Tibial nerve (tissue), 4 donors: ENCODE measurements around the gene TMCC2. TPM values are rescaled to one million over a fixed set of nuclear protein-coding genes. Genes with fewer than 3 reads are reported as not detected.
A peak's percentile ranks its signal among the peaks of the same experiment; 100 is the strongest.

ENCODE experiments used
- DNase-seq, 2 donors: peaks; one replicate each; pipeline ENCODE4 v3.0.0-alpha.2; 2019; ENCODE audit warnings: low spot score in 2 of 2
- H3K27ac ChIP-seq, 4 donors: fragments of 200-600 bp; sonication (generic) in 3 of 4; one replicate each; pipeline ENCODE4 v1.5.1; 2017 to 2019; ENCODE audit warnings: mild to moderate bottlenecking in 1 of 4
- H3K27me3 ChIP-seq, 2 donors: fragments of 200-600 bp; sonication (generic) in 1 of 2; one replicate each; pipeline versions ENCODE4 v1.5.1 to v1.6.0; 2017 to 2019
- H3K36me3 ChIP-seq, 3 donors: fragments of 200-600 bp; sonication (generic); one replicate each; pipeline ENCODE4 v1.5.1; 2018 to 2019
- H3K4me1 ChIP-seq, 4 donors: fragments of 200-600 bp; sonication (generic) in 3 of 4; one replicate each; pipeline ENCODE4 v1.5.1; 2017 to 2019
- H3K4me3 ChIP-seq, 4 donors: fragments of 200-600 bp; sonication (generic) in 3 of 4; one replicate each; pipeline ENCODE4 v1.5.1; 2017 to 2019; ENCODE audit warnings: mild to moderate bottlenecking in 1 of 4, moderate library complexity in 1 of 4
- H3K9me3 ChIP-seq, 4 donors: fragments of 200-600 bp; sonication (generic) in 3 of 4; one replicate each; pipeline ENCODE4 v1.5.1; 2017 to 2019
- EP300 ChIP-seq, 2 donors: sonication (generic); formaldehyde crosslinking; IDR thresholded peaks; one replicate each; pipeline ENCODE4 v1.6.1; 2017; ENCODE audit warnings: antibody characterized with exemption in 2 of 2, mild to moderate bottlenecking in 1 of 2
- POLR2A ChIP-seq, 2 donors: fragments of 450-650 bp; IDR thresholded peaks; one replicate each; pipeline ENCODE4 v1.6.1; 2017; ENCODE audit warnings: antibody characterized with exemption in 2 of 2, mild to moderate bottlenecking in 2 of 2, moderate library complexity in 2 of 2
- WGBS, 2 donors: methylation state at CpG; one replicate each; pipeline ENCODE4 v1.1.5; 2018; 5-methylcytosine and 5-hydroxymethylcytosine counted together
- total RNA-seq, 4 donors: library from RNA; depleted of rRNA; stranded (reverse); fragments of >200 nt; gene quantifications; one replicate each; pipeline ENCODE4 v1.1.0, GENCODE V29; 2016
- TF ChIP-seq, protein P1 (sequence below), 5 experiments: fragments of 200-600 bp in 3 of 5; fragments of 450-650 bp in 2 of 5; sonication (generic) in 3 of 5; IDR thresholded peaks; one replicate each; pipeline ENCODE4 v1.5.1; 2016 to 2019; ENCODE audit warnings: antibody characterized with exemption in 5 of 5, mild to moderate bottlenecking in 3 of 5, moderate library complexity in 2 of 5

TMCC2 gene
- total RNA-seq, 4 donors from 2014 or later = 2.4 to 4.8 (median 2.7) TPM

DNA sequence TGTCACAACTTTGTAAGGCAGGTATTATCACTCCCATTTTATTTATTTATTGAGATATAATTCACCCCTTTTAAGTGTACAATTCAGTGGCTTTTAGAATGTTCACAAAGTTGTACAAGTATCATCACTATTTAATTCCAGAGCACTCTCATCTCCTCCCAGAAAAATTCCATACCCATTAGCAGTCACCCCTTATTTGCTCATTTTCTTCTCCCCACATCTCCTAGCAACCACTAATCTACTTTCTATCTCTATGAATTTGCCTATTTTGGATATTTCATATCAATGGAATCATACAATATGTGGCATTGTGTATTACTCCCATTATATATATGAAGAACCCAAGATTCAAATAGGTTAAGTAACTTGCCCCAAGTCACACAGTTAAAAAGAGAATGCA is 23.2 kb upstream of the TMCC2 start:
- TF ChIP-seq POLR2A (IDR thresholded peaks at IDR 0.05) = no peak
- TF ChIP-seq EP300 (IDR thresholded peaks at IDR 0.05) = no peak
- TF ChIP-seq, protein P1, sequence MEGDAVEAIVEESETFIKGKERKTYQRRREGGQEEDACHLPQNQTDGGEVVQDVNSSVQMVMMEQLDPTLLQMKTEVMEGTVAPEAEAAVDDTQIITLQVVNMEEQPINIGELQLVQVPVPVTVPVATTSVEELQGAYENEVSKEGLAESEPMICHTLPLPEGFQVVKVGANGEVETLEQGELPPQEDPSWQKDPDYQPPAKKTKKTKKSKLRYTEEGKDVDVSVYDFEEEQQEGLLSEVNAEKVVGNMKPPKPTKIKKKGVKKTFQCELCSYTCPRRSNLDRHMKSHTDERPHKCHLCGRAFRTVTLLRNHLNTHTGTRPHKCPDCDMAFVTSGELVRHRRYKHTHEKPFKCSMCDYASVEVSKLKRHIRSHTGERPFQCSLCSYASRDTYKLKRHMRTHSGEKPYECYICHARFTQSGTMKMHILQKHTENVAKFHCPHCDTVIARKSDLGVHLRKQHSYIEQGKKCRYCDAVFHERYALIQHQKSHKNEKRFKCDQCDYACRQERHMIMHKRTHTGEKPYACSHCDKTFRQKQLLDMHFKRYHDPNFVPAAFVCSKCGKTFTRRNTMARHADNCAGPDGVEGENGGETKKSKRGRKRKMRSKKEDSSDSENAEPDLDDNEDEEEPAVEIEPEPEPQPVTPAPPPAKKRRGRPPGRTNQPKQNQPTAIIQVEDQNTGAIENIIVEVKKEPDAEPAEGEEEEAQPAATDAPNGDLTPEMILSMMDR (IDR thresholded peaks at IDR 0.05) = no peak
- H3K27me3 ChIP-seq = no peaks in the 10 kb centered on the region
- peaks cover 0 to 36% (median 5%) of the 10 kb centered on the region in 4 donors for H3K4me1 ChIP-seq
- H3K27ac ChIP-seq = no peak overlapping the region
- no peaks in the 10 kb centered on the region for H3K36me3 ChIP-seq
- no peaks in the 10 kb centered on the region for H3K9me3 ChIP-seq
- DNase-seq = no peak
- H3K4me3 ChIP-seq = no peak overlapping the region

DNA sequence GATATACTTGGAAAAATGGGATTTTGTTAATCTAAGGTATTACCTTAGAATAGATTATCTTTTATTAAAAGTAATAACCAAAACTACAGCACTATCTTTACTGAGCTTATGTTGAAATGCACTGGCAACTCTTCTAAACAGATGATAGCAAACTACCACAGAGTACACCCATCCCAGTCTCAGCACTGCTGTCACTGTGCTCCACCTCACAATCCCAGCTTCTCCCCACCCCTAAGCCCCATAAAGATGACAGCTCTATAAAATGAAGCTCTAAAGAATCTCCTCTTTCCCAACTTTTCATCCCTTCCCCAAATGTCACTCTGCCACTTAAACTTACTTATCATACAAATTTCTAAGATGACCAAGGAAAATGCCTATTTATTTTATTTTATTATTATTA is 22.7 kb upstream of the TMCC2 start:
- DNase-seq = no peak

DNA sequence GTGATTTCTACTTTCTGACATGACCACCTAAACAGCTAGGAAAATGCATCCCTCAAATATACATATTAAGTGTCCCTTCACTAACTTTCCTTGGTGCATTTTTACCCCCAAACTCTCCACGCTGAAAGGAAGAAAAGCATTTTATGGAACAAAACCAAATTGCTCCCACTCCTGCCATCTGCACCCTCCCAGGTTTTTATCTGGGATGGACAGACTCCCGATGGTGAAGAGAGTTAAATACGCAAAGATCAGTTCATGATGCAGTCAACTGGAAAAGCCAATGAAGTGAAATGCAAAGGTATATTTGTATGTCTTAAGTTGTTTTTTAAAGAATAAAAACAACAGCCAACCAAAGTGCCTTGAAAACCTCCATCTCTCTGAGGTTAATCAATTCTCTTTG is 18.9 kb upstream of the TMCC2 start:
- Histone ChIP-seq H3K4me3 (no peak overlapping the region), H3K27me3 (no peaks in the 10 kb centered on the region), H3K27ac (no peak overlapping the region), H3K9me3 (no peaks in the 10 kb centered on the region), H3K4me1 (peaks cover 0 to 51% (median 11%) of the 10 kb centered on the region in 4 donors), H3K36me3 (no peaks in the 10 kb centered on the region)
- DNase-seq = no peak
- TF ChIP-seq EP300 (IDR thresholded peaks at IDR 0.05) (no peak), POLR2A (IDR thresholded peaks at IDR 0.05) (no peak)
- TF ChIP-seq, protein P1 (IDR thresholded peaks at IDR 0.05) = no peak
- WGBS, 2 donors = 79 to 84% methylated on average over 3 of the region's 3 CpGs

More for the DNA sequence above, 22.7 kb upstream of the TMCC2 start:
- Histone ChIP-seq H3K27ac (no peak overlapping the region), H3K4me1 (peaks cover 0 to 39% (median 7%) of the 10 kb centered on the region in 4 donors), H3K27me3 (no peaks in the 10 kb centered on the region), H3K9me3 (no peaks in the 10 kb centered on the region), H3K4me3 (no peak overlapping the region), H3K36me3 (no peaks in the 10 kb centered on the region)
- TF ChIP-seq POLR2A (IDR thresholded peaks at IDR 0.05) (no peak), EP300 (IDR thresholded peaks at IDR 0.05) (no peak)
- TF ChIP-seq, protein P1 (IDR thresholded peaks at IDR 0.05) = no peak

GRCh38 chr1:205210756-205211168 is 17.0 kb upstream of the TMCC2 start:
- TF ChIP-seq, protein P1 (IDR thresholded peaks at IDR 0.05) = no peak
- no peak for TF ChIP-seq POLR2A (IDR thresholded peaks at IDR 0.05)
- no peak for TF ChIP-seq EP300 (IDR thresholded peaks at IDR 0.05)
- 1% methylated on average over 24 to 29 of the region's 31 CpGs for whole genome bisulfite sequencing, 2 donors
- Histone ChIP-seq H3K27ac (peak overlapping the region; percentile 75 to 96 (median 93)), H3K27me3 (no peaks in the 10 kb centered on the region), H3K36me3 (no peaks in the 10 kb centered on the region), H3K4me1 (peaks cover 0 to 38% (median 11%) of the 10 kb centered on the region in 4 donors), H3K4me3 (peak overlapping the region; percentile 67 to 99 (median 96)), H3K9me3 (no peaks in the 10 kb centered on the region)
- DNase-seq = no peak

DNA sequence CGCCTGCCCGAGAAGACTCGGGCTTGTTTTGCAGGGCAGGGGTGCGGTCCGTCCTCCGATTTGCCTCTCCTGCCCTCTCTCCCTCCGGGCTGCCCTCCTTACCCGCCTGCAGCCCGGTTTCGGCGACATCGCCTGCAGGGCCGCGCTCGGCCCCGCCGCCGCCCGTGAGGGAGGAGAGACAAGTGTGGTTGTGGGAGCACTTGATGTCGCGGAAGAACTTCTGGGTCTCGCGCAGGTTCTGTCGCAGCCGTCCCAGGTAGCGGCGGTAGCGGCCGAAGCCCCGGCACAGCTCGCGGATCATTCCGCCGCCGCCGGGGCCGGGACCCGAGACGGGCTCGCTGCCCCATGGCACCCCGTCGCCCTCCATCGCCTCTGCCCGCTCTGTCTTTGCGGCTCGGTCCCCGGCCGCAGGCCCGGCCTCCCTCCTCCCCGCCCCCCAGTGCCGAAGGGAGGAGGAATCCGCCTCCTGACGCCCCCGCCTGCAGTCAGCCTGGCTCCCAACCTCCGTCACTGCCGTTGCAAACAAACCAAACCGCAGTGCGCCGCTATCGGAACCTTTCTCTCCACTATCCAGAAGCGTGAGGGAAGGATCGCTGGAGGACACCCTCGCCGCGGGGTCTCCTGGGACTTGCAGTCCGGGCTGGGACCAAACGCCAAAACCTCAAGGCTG is 16.4 kb upstream of the TMCC2 start, which contains the start of gene DSTYK:
Gene DSTYK, minus strand, starts transcription at position 534 of the 670 bp plus-strand sequence. Its CDS starts 167 bp downstream, at position 367.
- no peaks in the 10 kb centered on the region for H3K36me3 ChIP-seq
- peak within 1 kb of the TSS; percentile 67 to 99 (median 96) for H3K4me3 ChIP-seq
- H3K4me1 ChIP-seq = peaks cover 0 to 36% (median 11%) of the 10 kb centered on the region in 4 donors
- no peaks in the 10 kb centered on the region for H3K9me3 ChIP-seq
- WGBS, 2 donors = 0% methylated on average over 43 to 47 of the region's 67 CpGs
- peak within 1 kb of the TSS; percentile 75 to 96 (median 93) for H3K27ac ChIP-seq
- DNase-seq = peak; percentile 87 to 90
- TF ChIP-seq, protein P1 (IDR thresholded peaks at IDR 0.05) = peak in 2 of 5 experiments; percentile 22 to 44
- TF ChIP-seq POLR2A (IDR thresholded peaks at IDR 0.05) (peak; percentile 78 to 85), EP300 (IDR thresholded peaks at IDR 0.05) (peak; percentile 64 to 95)
- H3K27me3 ChIP-seq = no peaks in the 10 kb centered on the region
